Measurements from ENCODE around the gene ANXA11.
"Not testable (repeated sequence)": the region's sequence is repeated elsewhere in the genome, so short reads cannot be mapped to it uniquely, and the experiment has no call there.

Gene ANXA11

GRCh38 chr10:80148166-80148805, 57.1 kb downstream of the ANXA11 start:
- in situ Hi-C loops (cut with HindIII; ENCODE audit: low sequenced_read_pairs) = no loop called here

DNA sequence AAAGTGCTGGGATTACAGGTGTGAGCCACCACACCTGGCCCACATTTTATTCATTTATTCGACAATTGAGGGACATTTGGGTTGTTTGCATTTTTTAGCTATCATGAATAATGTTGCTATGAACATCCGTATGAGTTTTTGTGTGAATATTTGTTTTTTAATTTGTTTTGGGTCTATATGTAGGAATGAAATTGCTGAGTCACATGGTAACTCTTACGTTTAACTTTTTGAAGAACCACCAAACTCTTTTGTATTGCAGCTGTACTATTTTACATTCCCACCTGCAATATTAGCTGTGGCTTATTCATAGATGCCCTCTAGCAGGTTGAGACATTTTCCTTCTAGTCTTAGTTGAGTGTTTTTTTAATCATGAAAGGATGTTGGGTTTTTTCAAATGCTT, 58.4 kb downstream of the ANXA11 start:
- in situ Hi-C loops (cut with HindIII; ENCODE audit: low sequenced_read_pairs) = no loop called here

GRCh38 chr10:80145406-80146308, 59.7 kb downstream of the ANXA11 start:
- in situ Hi-C loops (cut with HindIII; ENCODE audit: low sequenced_read_pairs) = not testable (repeated sequence)

- in situ Hi-C loops (cut with HindIII; ENCODE audit: low sequenced_read_pairs) = no loop called here
These were observed 60.6 kb downstream of the ANXA11 start for GRCh38 chr10:80144696-80145131.

DNA sequence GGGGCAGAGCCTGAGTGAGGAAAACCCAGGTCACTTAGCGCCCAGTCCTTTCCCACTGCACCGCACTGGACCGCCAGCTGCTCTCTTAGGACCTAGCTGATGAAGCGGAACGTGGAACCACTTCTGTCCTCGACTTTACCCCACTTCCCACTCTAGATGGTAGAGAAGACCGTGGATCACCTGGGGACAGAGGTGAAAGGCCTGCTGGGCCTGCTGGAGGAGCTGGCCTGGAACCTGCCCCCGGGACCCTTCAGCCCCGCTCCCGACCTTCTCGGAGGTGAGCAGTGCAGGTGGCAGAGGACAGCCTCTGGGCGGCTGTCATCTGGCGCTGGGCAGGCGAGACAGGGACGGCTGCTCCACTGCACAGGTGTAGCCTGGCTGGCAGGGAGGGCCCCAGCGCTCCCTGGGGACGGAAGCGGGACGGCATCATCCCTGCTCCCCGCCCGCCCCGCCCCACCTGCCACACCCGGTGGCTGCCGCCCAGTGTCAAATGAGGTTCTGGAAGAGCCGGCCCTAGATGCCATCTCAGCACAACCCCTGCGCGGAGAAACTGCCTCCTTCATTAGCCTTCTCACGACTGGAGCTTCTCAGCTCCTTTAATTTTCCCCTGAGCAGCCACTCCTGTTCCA, 61.2 kb downstream of the ANXA11 start:
- in situ Hi-C loops (cut with HindIII; ENCODE audit: low sequenced_read_pairs) = no loop called here

GRCh38 chr10:80141696-80142460, 63.5 kb downstream of the ANXA11 start:
- in situ Hi-C loops (cut with HindIII; ENCODE audit: low sequenced_read_pairs) = no loop called here

GRCh38 chr10:80140251-80140650, 65.1 kb downstream of the ANXA11 start:
- in situ Hi-C loops (cut with HindIII; ENCODE audit: low sequenced_read_pairs) = no loop called here

DNA sequence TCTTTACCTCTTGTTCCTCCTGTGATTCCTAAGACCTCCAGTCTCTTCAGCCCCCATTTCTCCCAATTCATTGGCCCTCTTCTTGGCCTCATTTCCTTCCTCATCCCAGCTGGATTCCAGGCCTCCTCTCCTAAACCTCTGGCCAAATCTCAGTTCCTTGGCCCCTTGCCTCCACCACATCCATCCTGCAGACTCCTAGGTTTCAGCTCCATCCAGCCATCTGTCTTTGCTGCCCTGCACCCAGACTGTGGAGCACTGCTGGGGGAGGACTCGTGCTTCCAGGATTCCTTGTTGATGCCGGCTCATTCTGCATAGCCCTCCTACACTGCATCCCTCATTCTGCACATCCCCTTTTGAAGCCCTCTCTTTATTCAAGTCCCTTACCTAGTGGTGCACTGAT, 66.1 kb downstream of the ANXA11 start:
- in situ Hi-C loops (cut with HindIII; ENCODE audit: low sequenced_read_pairs) = no loop called here

- in situ Hi-C loops (cut with HindIII; ENCODE audit: low sequenced_read_pairs) = no loop called here
These were observed 67.4 kb downstream of the ANXA11 start for GRCh38 chr10:80137920-80138319.

DNA sequence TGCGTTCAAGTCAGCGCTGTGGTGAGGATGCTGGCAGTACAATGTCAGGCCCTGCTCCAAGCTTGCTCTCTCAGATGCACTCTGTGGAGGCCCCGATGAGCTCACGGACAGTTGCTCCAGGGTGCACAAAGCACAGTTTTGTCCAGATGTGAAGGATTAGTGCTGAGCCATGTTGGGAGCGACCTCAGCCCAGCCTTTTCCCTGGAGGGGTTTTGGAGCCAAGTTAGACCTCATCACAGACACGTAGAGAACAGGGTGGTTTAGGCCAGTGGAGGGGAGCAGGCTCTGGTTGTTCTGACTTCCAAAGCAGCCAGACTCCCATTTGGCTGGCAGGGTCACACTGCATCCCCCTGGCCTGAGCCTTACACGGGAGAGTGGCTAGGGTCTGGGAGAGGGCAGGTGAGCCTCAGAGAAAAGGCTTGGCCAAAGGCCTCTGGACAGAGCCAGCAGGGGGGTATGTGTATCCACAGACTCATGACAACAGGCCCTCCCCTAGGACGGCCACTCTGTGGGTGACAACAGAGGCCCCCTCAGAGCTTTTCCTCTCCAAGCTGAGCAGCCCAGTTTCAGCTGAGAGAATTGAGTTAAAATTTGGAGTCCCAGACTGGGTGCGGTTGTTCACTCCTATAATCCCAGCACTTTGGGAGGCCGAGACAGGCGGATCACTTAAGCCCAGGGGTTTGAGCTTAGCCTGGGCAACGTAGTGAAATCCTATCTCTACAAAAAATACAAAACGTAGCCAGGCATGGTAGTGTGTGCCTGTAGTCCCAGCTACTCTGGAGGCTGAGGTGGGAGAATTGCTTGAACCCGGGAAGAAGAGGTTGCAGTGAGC, 68.1 kb downstream of the ANXA11 start:
- in situ Hi-C loops (cut with HindIII; ENCODE audit: low sequenced_read_pairs) = no loop called here

- in situ Hi-C loops (cut with HindIII; ENCODE audit: low sequenced_read_pairs) = no loop called here
These were observed 69.2 kb downstream of the ANXA11 start for GRCh38 chr10:80136134-80136571.

GRCh38 chr10:80133687-80134086, 71.7 kb downstream of the ANXA11 start:
- in situ Hi-C loops (cut with HindIII; ENCODE audit: low sequenced_read_pairs) = not testable (repeated sequence)

DNA sequence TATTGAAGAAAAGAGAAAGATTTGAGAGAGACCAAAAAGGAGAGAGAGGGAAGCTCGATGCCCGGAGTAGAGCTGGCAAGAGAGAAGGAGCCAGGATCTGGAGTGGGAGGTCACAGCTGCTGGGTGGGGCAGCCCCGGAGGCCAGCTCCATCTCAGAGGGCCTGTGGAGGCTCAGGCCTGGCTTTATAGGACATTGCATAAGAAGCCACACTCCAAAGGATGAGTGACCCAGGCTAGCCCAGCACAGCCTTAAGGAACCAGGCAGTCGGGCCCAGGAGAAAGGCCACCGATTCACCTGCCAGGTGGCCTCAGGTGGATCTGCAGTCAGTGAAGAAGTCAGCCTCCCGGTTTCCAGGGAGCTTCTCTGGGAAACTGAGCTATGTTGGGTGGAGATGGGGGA, 72.1 kb downstream of the ANXA11 start:
- in situ Hi-C loops (cut with HindIII; ENCODE audit: low sequenced_read_pairs) = no loop called here

GRCh38 chr10:80132299-80133139, 72.8 kb downstream of the ANXA11 start, which contains the start of gene PLAC9:
Gene PLAC9, plus strand, starts transcription at chr10:80132730. Its CDS starts 33 bp downstream, at chr10:80132763.
- in situ Hi-C loops (cut with HindIII; ENCODE audit: low sequenced_read_pairs) = no loop called here

GRCh38 chr10:80131499-80131901, 73.8 kb downstream of the ANXA11 start:
- in situ Hi-C loops (cut with HindIII; ENCODE audit: low sequenced_read_pairs) = no loop called here

GRCh38 chr10:80126876-80127275, 78.5 kb downstream of the ANXA11 start:
- in situ Hi-C loops (cut with HindIII; ENCODE audit: low sequenced_read_pairs) = no loop called here

GRCh38 chr10:80122746-80123145, 82.6 kb downstream of the ANXA11 start:
- in situ Hi-C loops (cut with HindIII; ENCODE audit: low sequenced_read_pairs) = no loop called here

GRCh38 chr10:80122110-80122710, 83.1 kb downstream of the ANXA11 start:
- in situ Hi-C loops (cut with HindIII; ENCODE audit: low sequenced_read_pairs) = no loop called here

DNA sequence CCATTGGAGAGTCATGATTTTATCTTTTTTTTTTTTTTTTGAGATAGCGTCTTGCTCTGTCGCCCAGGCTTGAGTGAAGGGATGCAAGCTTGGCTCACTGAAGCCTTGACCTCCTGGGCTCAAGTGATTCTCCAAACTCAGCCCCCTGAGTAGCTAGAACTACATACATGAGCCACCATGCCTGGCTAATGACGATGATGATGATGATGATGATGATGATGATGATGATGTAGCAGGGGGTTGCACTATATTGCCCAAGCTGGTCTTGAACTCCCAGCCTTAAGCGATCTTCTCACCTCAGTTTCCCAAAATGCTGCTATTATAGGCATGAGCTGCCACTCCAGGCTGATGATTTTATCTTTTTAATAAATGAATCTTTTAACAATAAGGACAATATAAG, 86.7 kb downstream of the ANXA11 start:
- in situ Hi-C loops (cut with HindIII; ENCODE audit: low sequenced_read_pairs) = no loop called here

Data from DLD1 (cell line).